ENCODE data around the gene FASN. TPM values are rescaled to one million over a fixed set of nuclear protein-coding genes. Genes with fewer than 3 reads are reported as not detected.
"Not testable (repeated sequence)": the region's sequence is repeated elsewhere in the genome, so short reads cannot be mapped to it uniquely, and the experiment has no call there.

Gene FASN
- total RNA-seq, 2 experiments from 2014 or later = 111 to 364 TPM

- BruUV-seq (replicated peaks) = no TSS peak
- DNase-seq (ENCODE audit: low spot score) = no peak
- Histone ChIP-seq H3K27ac (ENCODE audit: low read depth, low read length, poor library complexity, severe bottlenecking) (no peak overlapping the region), H3K4me3 (ENCODE audit: low read depth, low read length, poor library complexity, severe bottlenecking) (no peak overlapping the region), H3K36me3 (ENCODE audit: insufficient read depth, low read length) (no peaks in the 10 kb centered on the region), H4K20me1 (ENCODE audit: insufficient read depth, low read length) (no peaks in the 10 kb centered on the region), H3K9me2 (ENCODE audit: insufficient read depth, low read length) (no peaks in the 10 kb centered on the region), H3K9me3 (ENCODE audit: low read length) (no peaks in the 10 kb centered on the region), H3K4me1 (ENCODE audit: insufficient read depth, low read length, poor library complexity, severe bottlenecking) (peaks cover 10% of the 10 kb centered on the region), H3K79me2 (ENCODE audit: insufficient read depth, low read depth, low read length) (no peaks in the 10 kb centered on the region), H2AFZ (ENCODE audit: low read length) (no peak overlapping the region), H3K4me2 (ENCODE audit: low read length) (no peak overlapping the region)
- ChIA-PET POLR2A (no interaction called here), CTCF (ENCODE audit: unreplicated experiment) (no interaction called here)
- no peak for TF ChIP-seq EZH2phosphoT487 (IDR thresholded peaks at IDR 0.05; ENCODE audit: borderline replicate concordance, low read depth, low read length)
- TF ChIP-seq CTCF (conservative IDR thresholded peaks at IDR 0.05; ENCODE audit: low read length) = no peak
- intact Hi-C loops (cut with micrococcal nuclease; ENCODE audit: unreplicated experiment) = no loop called here
Measured at GRCh38 chr17:82042649-82043048, 55.4 kb downstream of the FASN start.

- Histone ChIP-seq H3K79me2 (ENCODE audit: insufficient read depth, low read depth, low read length) (no peaks in the 10 kb centered on the region), H3K9me2 (ENCODE audit: insufficient read depth, low read length) (no peaks in the 10 kb centered on the region), H3K4me3 (ENCODE audit: low read depth, low read length, poor library complexity, severe bottlenecking) (no peak overlapping the region), H3K27ac (ENCODE audit: low read depth, low read length, poor library complexity, severe bottlenecking) (no peak overlapping the region), H3K9me3 (ENCODE audit: low read length) (no peaks in the 10 kb centered on the region), H3K4me2 (ENCODE audit: low read length) (no peak overlapping the region), H4K20me1 (ENCODE audit: insufficient read depth, low read length) (0 out of 2 replicates have a peak, but pooled peaks cover 5% of the 10 kb centered on the region), H3K36me3 (ENCODE audit: insufficient read depth, low read length) (no peaks in the 10 kb centered on the region), H3K4me1 (ENCODE audit: insufficient read depth, low read length, poor library complexity, severe bottlenecking) (peaks cover 17% of the 10 kb centered on the region), H2AFZ (ENCODE audit: low read length) (no peak overlapping the region)
- DNase-seq (ENCODE audit: low spot score) = no peak
- intact Hi-C loops (cut with micrococcal nuclease; ENCODE audit: unreplicated experiment) = no loop called here
- CTCF ChIA-PET (ENCODE audit: unreplicated experiment) = no interaction called here
- no TSS peak for BruUV-seq (replicated peaks)
- TF ChIP-seq EZH2phosphoT487 (IDR thresholded peaks at IDR 0.05; ENCODE audit: borderline replicate concordance, low read depth, low read length) = no peak
- no peak for TF ChIP-seq CTCF (conservative IDR thresholded peaks at IDR 0.05; ENCODE audit: low read length)
- POLR2A ChIA-PET = interaction anchor here (0.7 to 1.0 kb wide), 2 partner anchors 29 to 59 kb away, joined by 3 to 4 read pairs; no protein-coding TSS in a partner anchor
Measured at GRCh38 chr17:82041144-82041814, 56.8 kb downstream of the FASN start.

GRCh38 chr17:82039695-82040299 is 58.2 kb downstream of the FASN start:
- ChIA-PET CTCF (ENCODE audit: unreplicated experiment) (no interaction called here), POLR2A (interaction anchor here (0.7 kb wide), 1 partner anchor 20 kb away, joined by 3 read pairs; no protein-coding TSS in a partner anchor)
- Histone ChIP-seq H3K9me3 (ENCODE audit: low read length) (no peaks in the 10 kb centered on the region), H4K20me1 (ENCODE audit: insufficient read depth, low read length) (0 out of 2 replicates have a peak, but pooled peaks cover 5% of the 10 kb centered on the region), H3K9me2 (ENCODE audit: insufficient read depth, low read length) (no peaks in the 10 kb centered on the region), H2AFZ (ENCODE audit: low read length) (no peak overlapping the region), H3K4me3 (ENCODE audit: low read depth, low read length, poor library complexity, severe bottlenecking) (no peak overlapping the region), H3K4me2 (ENCODE audit: low read length) (no peak overlapping the region), H3K27ac (ENCODE audit: low read depth, low read length, poor library complexity, severe bottlenecking) (no peak overlapping the region), H3K36me3 (ENCODE audit: insufficient read depth, low read length) (no peaks in the 10 kb centered on the region), H3K4me1 (ENCODE audit: insufficient read depth, low read length, poor library complexity, severe bottlenecking) (peaks cover 19% of the 10 kb centered on the region), H3K79me2 (ENCODE audit: insufficient read depth, low read depth, low read length) (no peaks in the 10 kb centered on the region)
- BruUV-seq (replicated peaks) = no TSS peak
- TF ChIP-seq EZH2phosphoT487 (IDR thresholded peaks at IDR 0.05; ENCODE audit: borderline replicate concordance, low read depth, low read length) = no peak
- no peak for TF ChIP-seq CTCF (conservative IDR thresholded peaks at IDR 0.05; ENCODE audit: low read length)
- intact Hi-C loops (cut with micrococcal nuclease; ENCODE audit: unreplicated experiment) = loop anchor here (5.0 kb wide), 1 partner anchor 167 kb away; the partner anchor contains the start of gene ARHGDIA
- DNase-seq (ENCODE audit: low spot score) = no peak

- H3K9me3 ChIP-seq (ENCODE audit: low read length); BruUV-seq (replicated peaks); H3K4me3 ChIP-seq (ENCODE audit: low read depth, low read length, poor library complexity, severe bottlenecking); H3K79me2 ChIP-seq (ENCODE audit: insufficient read depth, low read depth, low read length); H2AFZ ChIP-seq (ENCODE audit: low read length); H3K27ac ChIP-seq (ENCODE audit: low read depth, low read length, poor library complexity, severe bottlenecking); CTCF ChIA-PET (ENCODE audit: unreplicated experiment); H3K36me3 ChIP-seq (ENCODE audit: insufficient read depth, low read length); H4K20me1 ChIP-seq (ENCODE audit: insufficient read depth, low read length); H3K4me2 ChIP-seq (ENCODE audit: low read length); H3K9me2 ChIP-seq (ENCODE audit: insufficient read depth, low read length): not testable (repeated sequence)
- POLR2A ChIA-PET = interaction anchor here (1.1 to 1.5 kb wide), 2 partner anchors 11 to 27 kb away, joined by 3 read pairs; no protein-coding TSS in a partner anchor
- intact Hi-C loops (cut with micrococcal nuclease; ENCODE audit: unreplicated experiment) = loop anchor here (5.0 kb wide), 1 partner anchor 167 kb away; the partner anchor contains the start of gene ARHGDIA
- DNase-seq (ENCODE audit: low spot score) = peak; percentile 41
- H3K4me1 ChIP-seq (ENCODE audit: insufficient read depth, low read length, poor library complexity, severe bottlenecking) = peaks cover 19% of the 10 kb centered on the region
Measured at GRCh38 chr17:82038796-82039409, 59.1 kb downstream of the FASN start.
